Measurements from ENCODE around the gene ASMTL. TPM values are rescaled to one million over a fixed set of nuclear protein-coding genes. Genes with fewer than 3 reads are reported as not detected.

Gene ASMTL
- total RNA-seq, 1 donor from 2014 or later = 18.8 TPM

GRCh38 chrX:1403228-1403627 is 49.5 kb downstream of the ASMTL start:
- no peak for DNase-seq

GRCh38 chrX:1401611-1402430 is 50.9 kb downstream of the ASMTL start:
- DNase-seq = no peak

DNA sequence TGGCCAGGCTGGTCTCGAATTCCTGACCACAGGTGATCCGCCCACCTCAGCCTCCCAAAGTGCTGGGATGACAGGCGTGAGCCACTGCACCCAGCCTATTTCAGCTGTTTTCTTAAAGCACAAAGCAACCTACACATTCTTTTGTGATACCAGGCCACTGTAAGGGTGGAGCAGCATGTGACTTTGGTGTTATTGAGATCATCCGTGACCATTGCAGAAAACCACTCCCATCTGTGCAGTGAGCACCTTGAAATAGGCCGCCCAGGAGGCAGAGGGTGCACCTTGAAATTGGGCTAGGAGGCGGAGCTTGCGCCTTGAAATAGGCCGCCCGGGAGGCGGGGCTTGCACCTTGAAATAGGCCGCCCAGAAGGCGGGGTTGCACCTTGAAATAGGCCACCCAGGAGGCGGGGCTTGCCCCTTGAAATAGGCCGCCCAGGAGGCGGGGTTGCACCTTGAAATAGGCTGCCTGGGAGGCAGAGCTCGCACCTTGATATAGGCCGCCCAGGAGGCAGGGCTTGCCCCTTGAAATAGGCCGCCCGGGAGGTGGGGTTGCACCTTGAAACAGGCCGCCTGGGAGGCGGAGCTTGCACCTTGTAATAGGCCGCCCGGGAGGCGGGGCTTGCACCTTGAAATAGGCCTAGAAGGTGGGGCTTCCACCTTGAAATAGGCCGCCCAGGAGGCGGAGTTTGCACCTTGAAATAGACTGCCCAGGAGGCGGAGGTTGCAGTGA is 51.8 kb downstream of the ASMTL start:
- DNase-seq = no peak

- DNase-seq = no peak
These were observed 52.7 kb downstream of the ASMTL start for GRCh38 chrX:1400049-1400448.

DNA sequence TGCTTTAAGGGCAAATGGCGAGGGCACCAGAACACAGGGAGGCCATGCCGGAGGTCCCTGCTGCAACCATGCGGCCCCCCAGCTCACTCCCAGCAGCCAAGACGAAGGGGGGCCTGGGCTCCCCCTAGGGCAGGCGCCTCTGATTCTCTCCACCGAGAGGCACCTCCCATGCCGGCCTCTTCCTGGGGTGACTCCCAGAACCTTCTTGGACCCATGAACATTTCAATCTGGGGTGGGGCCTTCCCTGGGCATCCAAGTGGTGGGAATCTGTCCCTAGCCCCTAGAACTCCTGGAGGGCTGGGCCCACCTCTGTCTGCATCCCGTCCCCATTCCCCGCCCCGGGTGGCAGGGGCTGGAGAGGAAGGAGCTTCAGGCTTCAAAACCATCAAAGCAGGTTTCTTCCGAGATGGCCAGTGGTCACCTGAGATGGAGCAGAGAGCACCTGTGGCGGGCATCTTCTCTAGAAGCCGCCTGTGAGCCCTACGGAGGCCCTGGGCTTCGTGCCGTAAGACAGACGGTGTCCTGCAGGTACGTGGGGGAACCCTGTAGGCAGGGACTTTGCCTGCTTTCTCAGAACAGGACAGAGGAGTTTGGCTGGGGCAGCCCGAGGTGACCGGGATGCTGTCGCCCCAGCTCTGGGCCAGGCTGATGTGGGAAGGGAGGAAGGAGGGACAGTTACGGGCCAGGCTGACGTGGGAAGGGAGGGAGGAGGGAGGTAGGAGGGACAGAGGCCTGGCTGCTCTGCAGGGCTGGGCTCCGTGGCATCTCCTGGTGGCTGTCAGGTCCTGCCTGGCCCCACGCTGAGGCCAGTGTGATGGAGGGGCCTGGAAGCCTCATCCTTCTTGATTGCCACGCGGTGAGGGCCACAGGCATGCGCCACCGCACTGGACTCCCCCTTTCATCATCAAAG is 54.0 kb downstream of the ASMTL start:
- no peak for DNase-seq

- no peak for DNase-seq
These were observed 55.1 kb downstream of the ASMTL start for GRCh38 chrX:1397441-1398270.

GRCh38 chrX:1397001-1397400 is 55.7 kb downstream of the ASMTL start:
- DNase-seq = no peak

DNA sequence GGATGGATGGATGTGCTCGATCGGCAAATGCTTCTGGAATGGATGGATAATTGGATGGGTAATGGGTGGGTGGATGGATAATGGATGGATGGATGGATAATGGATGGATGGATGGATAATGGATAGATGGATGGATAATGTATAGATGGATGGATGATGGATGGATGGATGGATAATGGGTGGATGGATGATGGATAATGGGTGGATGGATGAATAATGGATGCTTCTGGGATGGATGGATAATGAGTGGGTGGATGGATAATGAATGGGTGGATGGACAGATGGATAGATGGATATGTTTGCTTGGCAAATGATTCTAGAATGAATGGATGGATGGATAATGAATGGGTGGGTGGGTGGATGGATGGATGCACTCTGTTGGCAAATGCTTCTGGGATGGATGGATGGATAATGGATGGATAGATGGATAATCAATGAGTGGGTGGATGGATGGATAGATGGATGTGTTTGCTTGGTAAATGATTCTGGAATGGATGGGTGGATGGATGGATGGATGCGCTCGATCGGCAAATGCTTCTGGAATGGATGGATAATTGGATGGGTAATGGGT is 57.0 kb downstream of the ASMTL start:
- no peak for DNase-seq

GRCh38 chrX:1394731-1395501 is 57.8 kb downstream of the ASMTL start:
- no peak for DNase-seq

DNA sequence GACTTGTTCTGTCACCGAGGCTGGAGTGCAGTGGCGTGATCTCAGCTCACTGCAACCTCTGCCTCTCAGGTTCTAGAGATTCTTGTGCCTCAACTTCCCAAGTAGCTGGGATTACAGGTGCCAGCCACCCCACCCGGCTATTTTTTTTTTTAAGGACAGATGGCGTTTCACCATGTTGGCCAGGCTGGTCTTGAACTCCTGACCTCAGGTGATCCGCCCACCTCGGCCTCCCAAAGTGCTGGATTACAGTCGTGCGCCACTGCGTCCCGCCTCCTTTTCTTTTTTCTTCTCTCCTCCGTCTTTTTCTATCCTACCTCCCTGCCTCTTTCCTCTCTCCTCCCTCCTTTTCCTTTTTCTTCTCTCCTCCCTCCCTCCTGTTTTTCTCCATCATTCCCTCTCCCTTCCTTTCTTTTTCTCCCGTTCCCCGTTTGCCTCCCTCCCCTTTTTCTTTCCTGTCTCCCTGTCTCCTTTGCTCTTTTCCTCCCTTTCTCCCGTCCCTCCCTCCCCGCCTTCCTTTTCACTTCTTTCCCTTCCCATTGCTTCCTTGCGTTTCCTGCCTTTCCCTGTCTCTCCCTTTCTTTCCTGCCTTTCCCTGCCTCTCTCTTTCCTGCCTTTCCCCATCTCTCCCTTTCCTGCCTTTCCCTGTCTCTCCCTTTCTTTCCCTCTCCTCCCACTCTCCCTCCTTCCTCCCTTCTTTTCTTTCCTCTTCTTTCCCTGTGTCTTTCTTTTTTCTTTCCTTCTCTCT is 58.7 kb downstream of the ASMTL start:
- no peak for DNase-seq

DNA sequence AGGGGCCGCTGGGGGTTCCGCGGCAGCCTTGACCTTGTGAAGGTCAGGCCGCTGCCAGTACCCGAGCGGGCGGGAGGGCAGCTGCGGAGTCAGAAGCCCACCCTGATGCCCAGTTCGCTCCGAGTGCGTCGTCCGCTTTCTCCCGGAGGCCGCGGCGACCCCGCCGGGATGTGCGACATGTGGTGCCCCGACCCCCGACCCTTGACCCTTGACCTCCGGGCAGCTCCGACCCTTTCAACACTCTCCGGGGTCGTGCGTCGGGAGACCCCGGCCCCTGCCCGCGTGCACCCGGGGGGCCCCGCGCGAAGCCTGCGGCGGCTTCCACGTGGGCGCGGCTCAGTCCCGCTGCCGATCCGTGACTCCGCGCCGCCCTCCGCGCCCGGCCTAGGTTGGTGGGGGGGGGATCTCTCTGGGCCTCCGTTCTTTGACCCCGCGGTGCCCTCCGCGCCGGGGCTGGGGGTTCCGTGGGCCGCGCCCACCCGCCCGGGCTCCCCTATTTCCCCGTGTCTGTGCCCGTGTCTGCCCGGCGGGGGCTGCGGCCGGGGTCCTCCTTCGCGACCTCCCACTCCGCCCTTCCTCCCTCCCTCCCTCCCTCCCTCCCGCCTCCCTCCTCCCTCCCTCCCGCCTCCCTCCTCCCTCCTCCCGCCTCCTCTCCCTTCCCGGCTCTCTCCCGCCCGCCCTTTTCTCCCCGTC is 60.2 kb downstream of the ASMTL start:
- peak; percentile 86 for DNase-seq

DNA sequence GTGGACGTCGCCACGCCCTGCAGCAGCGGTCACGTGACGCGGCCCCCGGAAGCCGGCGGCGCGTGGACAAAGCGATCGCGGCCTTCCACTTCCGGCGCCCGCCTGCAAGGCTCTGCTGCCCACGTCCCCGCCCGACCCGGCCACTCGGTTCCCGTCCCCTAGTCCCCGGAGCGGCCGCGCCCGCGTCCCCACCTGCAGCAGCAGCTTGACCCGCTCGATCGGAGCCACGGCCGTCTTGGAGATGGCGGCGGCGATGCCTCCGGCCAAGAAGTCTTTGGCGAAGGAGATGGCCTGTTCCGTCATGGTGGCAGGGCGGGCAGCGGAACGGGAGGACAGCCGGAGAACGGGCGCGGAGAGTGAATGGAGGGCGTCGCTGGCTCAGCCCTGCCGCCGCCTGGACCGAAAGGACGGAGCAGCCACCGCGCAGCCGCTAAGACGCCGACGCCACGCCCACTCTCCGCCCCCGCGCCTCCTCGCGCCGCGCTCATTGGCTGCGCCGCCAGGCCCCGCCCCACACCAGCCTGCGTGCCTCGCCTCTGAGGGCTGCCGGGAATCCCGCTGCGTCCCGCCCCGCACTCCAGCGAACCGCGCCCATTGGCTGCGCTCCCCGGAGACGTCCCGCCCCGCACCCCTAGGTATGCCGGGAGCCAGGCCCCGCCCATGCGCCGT is 60.9 kb downstream of the ASMTL start, which contains the start of gene SLC25A6:
SLC25A6 (minus strand) TSS at position 407 of the 669 bp plus-strand sequence; CDS start at position 303, 104 bp downstream.
- DNase-seq = peak; percentile 99

- peak; percentile 97 for DNase-seq
These were observed 61.4 kb downstream of the ASMTL start for GRCh38 chrX:1391370-1391706.

DNA sequence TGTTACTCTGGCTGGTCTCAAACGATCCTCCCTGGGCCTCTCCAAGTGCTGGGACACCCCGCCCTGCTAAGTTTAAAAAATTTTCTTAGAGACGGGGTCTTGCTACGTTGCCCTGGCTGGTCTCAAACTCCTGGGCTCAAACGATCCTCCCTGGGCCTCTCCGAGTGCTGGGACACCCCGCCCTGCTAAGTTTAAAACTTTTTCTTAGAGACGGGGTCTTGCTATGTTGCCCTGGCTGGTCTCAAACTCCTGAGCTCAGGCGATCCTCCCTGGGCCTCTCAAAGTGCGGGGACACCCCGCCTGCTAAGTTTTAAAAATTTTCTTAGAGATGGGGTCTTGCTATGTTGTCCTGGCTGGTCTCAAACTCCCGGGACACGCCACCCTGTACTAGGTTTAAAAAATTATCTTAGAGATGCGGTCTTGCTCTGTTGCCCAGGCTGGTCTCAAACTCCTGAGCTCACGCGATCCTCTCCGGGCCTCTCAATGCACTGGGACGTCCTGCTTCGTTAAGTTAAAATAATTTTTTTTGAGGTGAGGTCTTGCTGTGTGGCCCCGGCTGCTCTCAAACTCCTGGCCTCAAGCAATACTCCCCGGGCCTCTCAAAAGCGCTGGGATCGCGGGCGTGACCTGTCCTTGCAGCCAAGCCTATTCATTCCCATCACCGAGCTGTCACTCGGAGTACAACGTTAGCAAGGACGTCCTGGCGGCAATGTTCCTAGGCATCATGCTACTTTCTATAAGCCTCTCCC is 61.9 kb downstream of the ASMTL start:
- DNase-seq = no peak

DNA sequence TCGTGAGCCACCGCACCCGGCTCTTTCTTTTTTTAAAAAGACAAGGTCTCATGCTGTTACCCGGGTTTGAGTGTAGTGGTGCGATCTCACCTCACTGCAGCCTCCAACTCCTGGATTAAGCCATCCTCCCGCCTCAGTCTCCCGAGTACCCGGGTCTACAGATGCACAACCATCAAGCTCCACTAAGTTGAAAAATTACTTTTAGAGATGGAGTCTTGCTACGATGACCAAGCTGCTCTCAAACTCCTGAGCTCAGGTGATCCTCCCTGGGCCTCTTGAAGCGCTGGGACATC is 62.8 kb downstream of the ASMTL start:
- no peak for DNase-seq

GRCh38 chrX:1389181-1389992 is 63.3 kb downstream of the ASMTL start:
- no peak for DNase-seq

DNA sequence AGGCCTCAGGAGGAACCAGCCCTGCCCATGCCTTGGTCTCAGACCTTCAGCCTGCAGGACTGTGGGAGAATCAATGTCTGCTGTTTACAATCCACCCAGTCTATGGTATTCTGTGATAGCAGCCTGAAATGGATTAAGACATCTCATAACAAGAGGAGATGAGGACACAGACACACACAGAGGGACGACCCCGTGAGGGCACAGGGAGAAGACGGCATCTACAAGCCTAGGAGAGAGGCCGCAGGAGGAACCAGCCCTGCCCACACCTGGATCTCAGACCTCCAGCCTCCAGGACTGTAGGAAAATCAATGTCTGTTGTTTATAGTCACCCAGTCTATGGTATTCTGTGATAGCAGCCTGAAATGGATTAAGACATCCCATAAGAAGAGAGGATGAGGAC is 64.1 kb downstream of the ASMTL start:
- no peak for DNase-seq
